ENCODE results near the gene DENND1C. TPM values are rescaled to one million over a fixed set of nuclear protein-coding genes. Genes with fewer than 3 reads are reported as not detected.
A peak's percentile ranks its signal among the peaks of the same experiment; 100 is the strongest.

Gene DENND1C
- total and polyA plus RNA-seq, 8 donors = 6.7 to 22.1 (median 18.8) TPM

DNA sequence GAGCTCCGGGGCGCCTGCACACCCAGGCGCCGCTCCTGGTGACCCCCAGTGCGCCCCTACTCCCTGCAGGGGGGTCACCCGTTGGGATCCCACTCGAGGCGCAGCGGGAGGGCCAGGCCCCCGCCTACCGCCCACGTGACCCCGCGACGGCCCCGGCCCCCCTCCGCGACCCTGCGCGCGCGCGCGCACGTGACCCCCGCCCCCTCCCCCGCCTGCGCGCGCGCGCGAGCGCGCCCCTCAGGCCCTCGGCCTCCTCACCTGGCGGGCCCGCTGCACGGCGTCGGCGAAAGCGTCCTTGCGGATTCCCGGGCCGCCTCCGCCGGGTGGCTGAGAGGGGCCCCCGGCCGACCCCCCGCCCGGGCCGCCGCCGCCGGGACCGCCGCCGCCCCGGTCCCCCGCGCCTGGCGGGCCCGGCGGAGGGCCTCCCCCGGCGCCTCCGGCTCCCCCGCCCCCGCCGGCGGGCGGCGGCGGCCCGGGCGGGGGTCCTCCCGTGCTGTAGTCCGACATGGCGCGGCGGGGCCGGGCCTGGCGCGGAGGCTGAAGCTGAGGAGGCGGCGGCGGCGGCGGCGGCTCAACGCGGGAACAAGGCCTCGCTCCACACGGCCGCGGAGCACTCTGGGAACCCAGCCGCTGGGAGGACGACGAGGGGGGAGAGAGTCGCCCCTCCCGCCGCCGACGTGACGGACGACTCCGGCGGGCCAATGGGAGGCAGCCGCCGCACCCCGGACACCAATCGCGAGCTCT, 57.2 kb downstream of the DENND1C start, which contains the start of gene KHSRP:
KHSRP (minus strand) TSS at position 617 of the 744 bp plus-strand sequence; CDS start at position 507, 110 bp downstream.
- Histone ChIP-seq H3K27me3 (no peaks in the 10 kb centered on the region), H3K4me3 (peak within 1 kb of the TSS; percentile 88 to 89), H3K9me3 (no peaks in the 10 kb centered on the region), H3K27ac (peak within 1 kb of the TSS; percentile 87), H3K36me3 (peaks cover 0 to 26% of the 10 kb centered on the region in 2 donors), H3K4me1 (peaks cover 10 to 32% of the 10 kb centered on the region in 2 donors)
- ATAC-seq = no peak
- peak in 2 of 4 donors; percentile 19 to 98 for DNase-seq
- TF ChIP-seq, protein P1, sequence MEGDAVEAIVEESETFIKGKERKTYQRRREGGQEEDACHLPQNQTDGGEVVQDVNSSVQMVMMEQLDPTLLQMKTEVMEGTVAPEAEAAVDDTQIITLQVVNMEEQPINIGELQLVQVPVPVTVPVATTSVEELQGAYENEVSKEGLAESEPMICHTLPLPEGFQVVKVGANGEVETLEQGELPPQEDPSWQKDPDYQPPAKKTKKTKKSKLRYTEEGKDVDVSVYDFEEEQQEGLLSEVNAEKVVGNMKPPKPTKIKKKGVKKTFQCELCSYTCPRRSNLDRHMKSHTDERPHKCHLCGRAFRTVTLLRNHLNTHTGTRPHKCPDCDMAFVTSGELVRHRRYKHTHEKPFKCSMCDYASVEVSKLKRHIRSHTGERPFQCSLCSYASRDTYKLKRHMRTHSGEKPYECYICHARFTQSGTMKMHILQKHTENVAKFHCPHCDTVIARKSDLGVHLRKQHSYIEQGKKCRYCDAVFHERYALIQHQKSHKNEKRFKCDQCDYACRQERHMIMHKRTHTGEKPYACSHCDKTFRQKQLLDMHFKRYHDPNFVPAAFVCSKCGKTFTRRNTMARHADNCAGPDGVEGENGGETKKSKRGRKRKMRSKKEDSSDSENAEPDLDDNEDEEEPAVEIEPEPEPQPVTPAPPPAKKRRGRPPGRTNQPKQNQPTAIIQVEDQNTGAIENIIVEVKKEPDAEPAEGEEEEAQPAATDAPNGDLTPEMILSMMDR (IDR thresholded peaks at IDR 0.05) = no peak
- intact Hi-C loops (cut with DNase I) = no loop called here

DNA sequence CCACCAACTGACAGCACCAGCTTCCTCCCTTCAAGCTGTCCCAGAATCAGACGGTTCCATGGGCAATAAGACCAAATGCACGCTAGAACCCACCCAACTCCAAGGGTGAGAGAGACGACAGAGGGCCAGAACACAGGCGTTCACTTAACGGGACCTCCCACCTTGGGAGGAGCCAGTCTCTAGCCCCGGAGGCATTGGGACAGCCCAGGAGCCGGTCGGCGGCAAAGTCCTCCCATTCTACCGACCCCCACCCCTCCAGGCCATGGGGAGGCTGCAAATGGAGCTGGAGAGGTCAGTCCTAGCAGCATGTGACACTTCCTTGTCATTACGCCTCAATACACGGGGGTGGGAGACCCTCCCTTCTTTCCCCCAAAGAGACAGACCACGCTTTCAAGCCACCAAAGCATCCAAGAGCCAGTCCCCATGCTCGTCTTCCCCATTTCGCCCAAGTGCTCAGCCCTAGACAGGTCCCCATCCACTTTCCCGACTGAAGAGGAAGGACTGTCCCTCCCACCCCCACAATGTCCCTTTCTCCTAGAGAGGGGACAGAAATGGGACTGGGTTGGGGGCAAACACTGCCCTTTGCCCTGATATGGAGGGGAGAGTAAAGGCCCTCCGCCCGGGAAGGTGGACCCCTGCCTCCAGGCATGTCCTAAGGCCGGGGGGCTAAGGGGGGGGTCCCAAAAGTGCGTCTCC, 57.9 kb downstream of the DENND1C start:
- TF ChIP-seq, protein P1 (IDR thresholded peaks at IDR 0.05) = no peak
- ATAC-seq = no peak
- intact Hi-C loops (cut with DNase I) = no loop called here
- Histone ChIP-seq H3K9me3 (no peaks in the 10 kb centered on the region), H3K36me3 (peaks cover 0 to 33% of the 10 kb centered on the region in 2 donors), H3K27me3 (no peaks in the 10 kb centered on the region), H3K4me1 (peaks cover 10 to 32% of the 10 kb centered on the region in 2 donors), H3K27ac (peak overlapping the region; percentile 55 to 59), H3K4me3 (peak overlapping the region; percentile 88 to 89)
- DNase-seq = peak in 2 of 4 donors; percentile 48 to 77

DNA sequence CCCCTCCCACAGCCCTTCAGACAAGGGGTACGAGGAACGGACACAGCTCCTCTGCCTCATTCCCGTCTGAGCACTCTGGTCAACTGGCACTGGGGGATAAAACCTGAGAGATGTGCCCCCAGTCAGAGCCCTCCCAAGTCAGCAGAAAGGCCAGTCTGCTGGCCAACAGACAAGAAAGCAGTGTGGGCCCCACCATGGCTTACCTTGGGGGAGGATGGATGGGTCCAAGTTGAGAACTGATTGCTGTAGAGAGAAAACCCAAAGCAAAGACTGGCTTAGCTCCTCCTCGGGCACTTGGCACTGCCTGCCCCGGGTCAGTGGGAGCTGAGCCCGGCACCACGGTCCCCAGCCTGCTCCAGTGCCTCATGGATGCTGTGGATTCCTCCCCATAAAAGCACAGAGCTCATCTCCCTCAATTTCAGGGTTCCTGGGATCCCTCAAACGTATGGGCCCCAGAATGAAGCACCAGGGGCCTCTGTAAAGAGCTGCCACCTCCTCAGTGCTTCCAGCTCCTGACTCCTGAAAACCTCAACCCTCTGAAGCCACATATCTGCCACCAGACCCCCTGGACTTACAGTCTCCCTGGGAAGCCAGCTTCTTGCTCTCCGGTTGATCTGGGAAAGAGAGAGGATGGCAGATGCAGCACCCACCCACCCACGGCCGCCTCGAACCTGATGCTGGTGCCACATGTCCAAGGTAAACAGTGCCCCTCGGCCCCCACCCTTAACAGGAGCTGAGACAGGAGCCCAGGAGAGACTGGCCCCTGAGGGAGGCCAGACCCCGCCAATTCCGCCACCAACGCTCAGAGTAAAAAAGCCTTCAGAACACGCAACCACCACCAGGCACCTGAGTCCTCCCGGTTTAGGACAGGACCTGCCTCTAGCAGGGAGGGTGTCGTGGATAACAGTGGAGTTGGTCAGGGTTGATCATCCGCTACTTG, 60.2 kb downstream of the DENND1C start:
- Histone ChIP-seq H3K27ac (no peak overlapping the region), H3K4me3 (no peak overlapping the region), H3K27me3 (no peaks in the 10 kb centered on the region), H3K9me3 (no peaks in the 10 kb centered on the region), H3K4me1 (peaks cover 10 to 32% of the 10 kb centered on the region in 2 donors), H3K36me3 (peaks cover 0 to 56% of the 10 kb centered on the region in 2 donors)
- DNase-seq (no peak), ATAC-seq (no peak)
- TF ChIP-seq, protein P1 (IDR thresholded peaks at IDR 0.05) = no peak
- intact Hi-C loops (cut with DNase I) = no loop called here

DNA sequence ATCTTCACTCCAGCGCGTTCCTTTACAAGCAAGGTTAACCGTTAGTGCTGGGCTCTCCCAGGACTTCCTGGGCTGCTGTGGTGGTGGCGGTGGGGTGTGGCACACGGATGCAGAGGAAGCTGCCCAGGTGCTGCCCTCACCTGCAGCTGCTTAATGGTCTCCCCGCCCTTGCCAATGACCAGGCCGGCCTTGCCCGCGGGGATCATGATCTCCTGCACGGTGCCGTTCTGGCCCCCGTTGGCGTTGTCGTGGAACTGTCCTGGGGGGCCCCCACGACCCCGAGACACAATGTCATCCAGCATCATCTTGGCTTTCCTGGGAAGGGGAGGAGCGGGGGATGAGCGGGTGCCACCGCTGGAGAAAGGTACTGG, 63.0 kb downstream of the DENND1C start:
- intact Hi-C loops (cut with DNase I) = no loop called here
- no peak overlapping the region for H3K4me3 ChIP-seq
- DNase-seq = no peak
- H3K4me1 ChIP-seq = peaks cover 10 to 24% of the 10 kb centered on the region in 2 donors
- no peak overlapping the region for H3K27ac ChIP-seq
- H3K36me3 ChIP-seq = peaks cover 0 to 84% of the 10 kb centered on the region in 2 donors
- TF ChIP-seq, protein P1 (IDR thresholded peaks at IDR 0.05) = no peak
- ATAC-seq = no peak
- no peaks in the 10 kb centered on the region for H3K9me3 ChIP-seq
- H3K27me3 ChIP-seq = no peaks in the 10 kb centered on the region

All from left lung (tissue), 10 donors.